ENCODE results near the gene SLC18A2.

DNA sequence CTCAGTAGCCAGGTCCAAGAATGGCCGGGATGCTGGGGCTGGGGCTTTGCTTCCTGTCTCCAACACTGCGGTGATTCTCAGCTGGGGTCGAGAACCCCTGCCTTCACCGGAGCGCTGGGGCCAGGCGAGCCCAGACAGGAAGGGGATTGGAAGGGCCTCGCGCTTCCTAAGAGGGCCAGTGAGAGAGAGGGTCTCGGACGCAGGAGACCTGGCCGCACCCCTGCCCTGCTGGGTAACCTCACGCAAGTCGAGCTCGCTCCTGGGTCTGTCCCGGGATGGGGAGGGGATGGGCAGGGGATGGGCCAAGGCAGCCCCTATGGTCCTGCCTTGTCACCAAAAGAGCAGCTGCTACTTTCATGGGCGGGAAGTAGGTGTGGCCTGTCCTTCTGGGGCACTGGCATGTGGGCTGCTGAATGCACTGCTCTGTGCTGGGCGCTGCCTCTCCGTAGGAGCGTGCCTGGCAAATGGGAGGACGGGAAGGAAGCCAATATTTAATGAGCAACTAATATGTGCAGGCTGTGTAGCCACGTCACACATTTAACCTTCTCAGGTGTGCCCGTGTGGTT is 23.6 kb upstream of the SLC18A2 start:
- TF ChIP-seq, protein P1, sequence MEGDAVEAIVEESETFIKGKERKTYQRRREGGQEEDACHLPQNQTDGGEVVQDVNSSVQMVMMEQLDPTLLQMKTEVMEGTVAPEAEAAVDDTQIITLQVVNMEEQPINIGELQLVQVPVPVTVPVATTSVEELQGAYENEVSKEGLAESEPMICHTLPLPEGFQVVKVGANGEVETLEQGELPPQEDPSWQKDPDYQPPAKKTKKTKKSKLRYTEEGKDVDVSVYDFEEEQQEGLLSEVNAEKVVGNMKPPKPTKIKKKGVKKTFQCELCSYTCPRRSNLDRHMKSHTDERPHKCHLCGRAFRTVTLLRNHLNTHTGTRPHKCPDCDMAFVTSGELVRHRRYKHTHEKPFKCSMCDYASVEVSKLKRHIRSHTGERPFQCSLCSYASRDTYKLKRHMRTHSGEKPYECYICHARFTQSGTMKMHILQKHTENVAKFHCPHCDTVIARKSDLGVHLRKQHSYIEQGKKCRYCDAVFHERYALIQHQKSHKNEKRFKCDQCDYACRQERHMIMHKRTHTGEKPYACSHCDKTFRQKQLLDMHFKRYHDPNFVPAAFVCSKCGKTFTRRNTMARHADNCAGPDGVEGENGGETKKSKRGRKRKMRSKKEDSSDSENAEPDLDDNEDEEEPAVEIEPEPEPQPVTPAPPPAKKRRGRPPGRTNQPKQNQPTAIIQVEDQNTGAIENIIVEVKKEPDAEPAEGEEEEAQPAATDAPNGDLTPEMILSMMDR (IDR thresholded peaks at IDR 0.05; ENCODE audit: low read depth, low read length, poor library complexity, severe bottlenecking) = no peak
- no peak for TF ChIP-seq EZH2phosphoT487 (IDR thresholded peaks at IDR 0.05; ENCODE audit: borderline replicate concordance, low read length)
